ENCODE measurements around the gene ZNF57. TPM values are rescaled to one million over a fixed set of nuclear protein-coding genes. Genes with fewer than 3 reads are reported as not detected.

Gene ZNF57
- total RNA-seq, 1 donor from 2014 or later = 3.0 TPM

DNA sequence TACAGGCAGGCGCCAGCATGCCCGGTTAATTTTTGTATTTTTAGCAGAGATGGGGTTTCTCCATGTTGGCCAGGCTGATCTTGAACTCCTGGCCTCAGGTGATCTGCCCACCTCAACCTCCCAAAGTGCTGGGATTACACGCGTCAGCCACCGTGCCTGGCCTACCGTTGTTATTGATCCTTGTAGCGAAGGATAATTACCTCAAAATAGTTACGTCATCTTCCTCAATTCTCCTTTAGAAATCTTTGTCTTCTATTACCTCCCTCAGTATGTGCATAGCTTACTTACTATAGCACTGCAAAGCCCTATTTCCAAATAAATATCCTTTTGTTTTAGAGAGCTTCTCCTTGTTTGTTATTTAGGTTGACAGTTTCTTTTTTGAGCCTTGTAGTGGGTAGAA lies 67.2 kb downstream of the ZNF57 start:
- no peak for DNase-seq (ENCODE audit: low read depth)
- Histone ChIP-seq H3K4me3 (ENCODE audit: low read depth, low read length) (no peak overlapping the region), H3K27me3 (ENCODE audit: control insufficient read depth, insufficient read depth, low read length) (no peaks in the 10 kb centered on the region), H3K36me3 (ENCODE audit: control insufficient read depth, insufficient read depth, low read length) (no peaks in the 10 kb centered on the region)
- TF ChIP-seq, protein P1, sequence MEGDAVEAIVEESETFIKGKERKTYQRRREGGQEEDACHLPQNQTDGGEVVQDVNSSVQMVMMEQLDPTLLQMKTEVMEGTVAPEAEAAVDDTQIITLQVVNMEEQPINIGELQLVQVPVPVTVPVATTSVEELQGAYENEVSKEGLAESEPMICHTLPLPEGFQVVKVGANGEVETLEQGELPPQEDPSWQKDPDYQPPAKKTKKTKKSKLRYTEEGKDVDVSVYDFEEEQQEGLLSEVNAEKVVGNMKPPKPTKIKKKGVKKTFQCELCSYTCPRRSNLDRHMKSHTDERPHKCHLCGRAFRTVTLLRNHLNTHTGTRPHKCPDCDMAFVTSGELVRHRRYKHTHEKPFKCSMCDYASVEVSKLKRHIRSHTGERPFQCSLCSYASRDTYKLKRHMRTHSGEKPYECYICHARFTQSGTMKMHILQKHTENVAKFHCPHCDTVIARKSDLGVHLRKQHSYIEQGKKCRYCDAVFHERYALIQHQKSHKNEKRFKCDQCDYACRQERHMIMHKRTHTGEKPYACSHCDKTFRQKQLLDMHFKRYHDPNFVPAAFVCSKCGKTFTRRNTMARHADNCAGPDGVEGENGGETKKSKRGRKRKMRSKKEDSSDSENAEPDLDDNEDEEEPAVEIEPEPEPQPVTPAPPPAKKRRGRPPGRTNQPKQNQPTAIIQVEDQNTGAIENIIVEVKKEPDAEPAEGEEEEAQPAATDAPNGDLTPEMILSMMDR (IDR thresholded peaks at IDR 0.05; ENCODE audit: insufficient read depth, low read length, poor library complexity, severe bottlenecking) = no peak

Other genes starting within 250 kb of the ZNF57 start
- 0.21 and 0.33 TPM in 2 replicates for gene GNG7, start 198.2 kb upstream of the ZNF57 start, total RNA-seq
- 3.1 and 5.3 TPM in 2 replicates for gene DIRAS1, start 179.6 kb upstream of the ZNF57 start, total RNA-seq
- gene SLC39A3, start 160.9 kb upstream of the ZNF57 start, total RNA-seq = 59.6 TPM in 2 replicates
- 70.7 and 80.2 TPM in 2 replicates for gene SGTA, start 117.7 kb upstream of the ZNF57 start, total RNA-seq
- 79.0 and 85.9 TPM in 2 replicates for gene THOP1, start 115.4 kb upstream of the ZNF57 start, total RNA-seq
- 3.9 and 4.5 TPM in 2 replicates for gene ZNF554, start 81.1 kb upstream of the ZNF57 start, total RNA-seq
- 5.9 and 7.4 TPM in 2 replicates for gene ZNF555, start 59.5 kb upstream of the ZNF57 start, total RNA-seq
- 0.07 TPM in 1 of 2 replicates, not detected in the other for gene ZNF556, start 33.6 kb upstream of the ZNF57 start, total RNA-seq
- 3.1 and 5.0 TPM in 2 replicates for gene ZNF77, start 44.0 kb downstream of the ZNF57 start, total RNA-seq
- 0.50 and 2.2 TPM in 2 replicates for gene TLE6, start 76.6 kb downstream of the ZNF57 start, total RNA-seq
- 9.4 and 23.3 TPM in 2 replicates for gene TLE2, start 128.4 kb downstream of the ZNF57 start, total RNA-seq
- 340 and 353 TPM in 2 replicates for gene TLE5, start 161.6 kb downstream of the ZNF57 start, total RNA-seq
- 59.4 and 78.2 TPM in 2 replicates for gene GNA11, start 193.4 kb downstream of the ZNF57 start, total RNA-seq
- 1.5 and 2.3 TPM in 2 replicates for gene GNA15, start 235.1 kb downstream of the ZNF57 start, total RNA-seq

Measured in kidney epithelial cell (primary cell).